Activated effector memory CD4-positive, alpha-beta T cell treated with anti-CD3 and anti-CD28 coated beads, Interleukin-2, amount 50 U/mL, for 16 hours (primary cell): ENCODE measurements around the gene RC3H1.
"Not testable (repeated sequence)": the region's sequence is repeated elsewhere in the genome, so short reads cannot be mapped to it uniquely, and the experiment has no call there.

Source experiments
- DNase-seq: peaks from one replicate; pipeline ENCODE4 v3.0.0-alpha.2; 2020

The RC3H1 gene, protein sequence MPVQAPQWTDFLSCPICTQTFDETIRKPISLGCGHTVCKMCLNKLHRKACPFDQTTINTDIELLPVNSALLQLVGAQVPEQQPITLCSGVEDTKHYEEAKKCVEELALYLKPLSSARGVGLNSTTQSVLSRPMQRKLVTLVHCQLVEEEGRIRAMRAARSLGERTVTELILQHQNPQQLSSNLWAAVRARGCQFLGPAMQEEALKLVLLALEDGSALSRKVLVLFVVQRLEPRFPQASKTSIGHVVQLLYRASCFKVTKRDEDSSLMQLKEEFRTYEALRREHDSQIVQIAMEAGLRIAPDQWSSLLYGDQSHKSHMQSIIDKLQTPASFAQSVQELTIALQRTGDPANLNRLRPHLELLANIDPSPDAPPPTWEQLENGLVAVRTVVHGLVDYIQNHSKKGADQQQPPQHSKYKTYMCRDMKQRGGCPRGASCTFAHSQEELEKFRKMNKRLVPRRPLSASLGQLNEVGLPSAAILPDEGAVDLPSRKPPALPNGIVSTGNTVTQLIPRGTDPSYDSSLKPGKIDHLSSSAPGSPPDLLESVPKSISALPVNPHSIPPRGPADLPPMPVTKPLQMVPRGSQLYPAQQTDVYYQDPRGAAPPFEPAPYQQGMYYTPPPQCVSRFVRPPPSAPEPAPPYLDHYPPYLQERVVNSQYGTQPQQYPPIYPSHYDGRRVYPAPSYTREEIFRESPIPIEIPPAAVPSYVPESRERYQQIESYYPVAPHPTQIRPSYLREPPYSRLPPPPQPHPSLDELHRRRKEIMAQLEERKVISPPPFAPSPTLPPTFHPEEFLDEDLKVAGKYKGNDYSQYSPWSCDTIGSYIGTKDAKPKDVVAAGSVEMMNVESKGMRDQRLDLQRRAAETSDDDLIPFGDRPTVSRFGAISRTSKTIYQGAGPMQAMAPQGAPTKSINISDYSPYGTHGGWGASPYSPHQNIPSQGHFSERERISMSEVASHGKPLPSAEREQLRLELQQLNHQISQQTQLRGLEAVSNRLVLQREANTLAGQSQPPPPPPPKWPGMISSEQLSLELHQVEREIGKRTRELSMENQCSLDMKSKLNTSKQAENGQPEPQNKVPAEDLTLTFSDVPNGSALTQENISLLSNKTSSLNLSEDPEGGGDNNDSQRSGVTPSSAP

DNA sequence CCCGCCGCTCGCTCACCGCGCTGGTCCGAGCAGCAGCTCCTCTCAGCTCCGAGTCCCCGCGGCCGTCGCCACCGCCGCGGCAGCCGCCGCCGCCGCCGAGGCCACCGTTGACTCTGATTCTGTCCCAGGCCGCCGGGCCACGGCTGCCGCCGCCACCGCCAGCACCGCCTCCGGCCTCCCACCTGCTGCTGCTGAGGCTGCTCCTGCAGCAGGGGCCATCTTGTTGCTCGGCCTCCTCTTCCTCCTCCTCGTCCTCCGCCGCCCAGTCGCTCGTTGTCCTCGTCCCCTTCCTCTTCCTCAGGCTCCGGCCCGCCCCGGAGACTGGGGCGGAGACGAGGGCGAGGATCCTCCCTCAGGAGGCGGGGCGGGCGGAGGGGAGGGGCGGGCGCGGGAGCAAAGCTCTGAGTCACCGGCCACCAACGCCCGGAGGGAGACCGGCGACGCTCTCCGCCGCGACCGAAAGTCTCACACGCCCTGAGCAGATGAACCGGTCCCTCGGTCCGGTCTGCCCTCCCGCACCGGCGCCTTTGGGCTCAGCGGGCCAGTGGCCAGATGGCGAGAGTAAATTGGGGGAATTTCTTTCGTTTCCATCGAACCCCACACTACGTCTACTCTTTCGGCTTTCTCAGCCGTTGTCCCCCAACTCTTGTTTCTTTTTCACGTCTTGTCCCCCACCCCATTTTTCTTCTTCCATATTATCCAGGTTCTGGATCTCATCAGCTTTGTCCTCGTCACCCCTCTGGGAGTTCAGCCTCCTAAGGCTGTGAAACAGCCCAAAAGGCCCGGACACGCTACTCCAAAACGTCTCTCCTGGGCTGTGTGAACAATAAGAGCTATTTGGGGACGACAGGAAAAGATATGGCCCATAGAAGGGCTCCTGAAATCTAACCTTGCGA lies at the start of gene RC3H1:
Gene RC3H1 (minus strand): TSS at position 278 of the 896 bp plus-strand sequence. CDS start 29,372 bp downstream, outside the sequence.
- DNase-seq = peak; percentile 95

DNA sequence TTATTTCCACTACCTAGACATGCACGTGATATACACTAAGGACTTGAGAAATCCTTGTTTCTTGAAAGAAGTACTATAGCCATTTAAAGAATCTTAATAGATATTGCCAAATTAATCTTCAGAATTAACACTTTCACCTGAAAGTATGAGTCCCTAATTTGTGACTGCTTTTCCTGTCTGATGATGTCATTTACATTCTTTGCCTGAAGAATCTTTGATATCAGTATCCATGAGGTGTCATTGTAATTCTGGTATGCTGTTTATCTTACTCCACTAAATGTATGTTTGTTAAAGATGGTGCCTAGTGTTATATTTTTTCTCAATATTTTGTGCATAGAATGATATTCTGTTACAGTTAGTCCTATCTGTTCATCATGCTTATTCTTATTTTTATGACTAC lies 48.5 kb upstream of the RC3H1 start:
- no peak for DNase-seq

GRCh38 chr1:174068000-174068399 lies 45.8 kb upstream of the RC3H1 start:
- DNase-seq = no peak

DNA sequence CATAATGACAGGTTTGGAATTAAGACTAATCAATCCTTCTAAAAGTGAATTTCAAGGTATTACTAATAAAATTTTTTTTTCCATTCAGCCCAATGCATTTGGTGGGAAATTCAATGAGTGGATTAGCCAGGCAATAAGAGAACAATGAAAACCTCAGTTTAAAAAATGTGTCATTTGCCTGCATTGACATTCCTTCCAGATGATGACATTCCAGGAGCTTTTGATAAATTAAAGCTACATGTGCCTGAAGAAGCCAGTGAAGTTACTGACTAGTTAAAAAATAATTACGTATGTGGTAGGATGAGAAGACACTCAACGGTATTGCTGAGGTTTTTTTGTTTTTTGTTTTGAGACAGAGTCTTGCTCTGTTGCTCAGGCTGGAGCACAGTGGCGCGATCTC lies 37.9 kb upstream of the RC3H1 start:
- no peak for DNase-seq

GRCh38 chr1:174058624-174059023 lies 36.5 kb upstream of the RC3H1 start:
- no peak for DNase-seq

DNA sequence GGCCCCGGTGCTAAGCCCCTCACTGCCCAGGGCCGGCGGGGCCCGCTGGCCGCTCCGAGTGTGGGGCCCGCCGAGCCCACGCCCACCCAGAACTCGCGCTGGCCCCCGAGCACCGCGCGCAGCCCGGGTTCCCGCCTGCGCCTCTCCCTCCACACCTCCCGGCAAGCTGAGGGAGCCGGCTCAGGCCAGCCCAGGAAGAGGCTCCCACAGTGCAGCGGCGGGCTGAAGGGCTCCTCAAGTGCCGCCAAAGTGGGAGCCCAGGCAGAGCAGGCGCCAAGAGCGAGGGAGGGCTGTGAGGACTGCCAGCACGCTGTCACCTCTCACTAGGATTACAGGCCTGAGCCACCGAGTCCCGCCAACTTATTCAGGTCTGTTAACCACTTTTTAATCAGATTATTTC lies 34.5 kb upstream of the RC3H1 start:
- DNase-seq = not testable (repeated sequence)

- not testable (repeated sequence) for DNase-seq
Observed at GRCh38 chr1:174055797-174056196, 33.6 kb upstream of the RC3H1 start.

GRCh38 chr1:174053826-174054225 lies 31.7 kb upstream of the RC3H1 start:
- no peak for DNase-seq

DNA sequence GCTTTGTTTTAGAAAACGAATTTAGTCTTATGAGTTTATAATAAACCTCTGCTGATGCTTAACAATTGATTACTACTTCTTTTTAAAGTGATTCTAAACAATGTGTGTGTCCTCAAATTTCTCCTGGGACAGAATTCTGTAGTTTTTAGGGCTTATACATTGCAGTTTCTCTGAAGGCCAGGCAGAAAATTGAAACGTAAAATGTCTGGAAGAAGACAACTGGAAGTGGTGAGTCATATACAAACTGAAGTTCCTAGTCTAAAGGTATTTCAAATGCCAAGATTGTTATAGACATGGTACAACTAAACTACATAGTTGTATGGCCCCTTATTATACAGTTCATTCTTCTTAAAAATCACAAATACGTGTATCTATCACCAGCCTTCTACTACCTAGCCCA lies 30.5 kb upstream of the RC3H1 start:
- no peak for DNase-seq

DNA sequence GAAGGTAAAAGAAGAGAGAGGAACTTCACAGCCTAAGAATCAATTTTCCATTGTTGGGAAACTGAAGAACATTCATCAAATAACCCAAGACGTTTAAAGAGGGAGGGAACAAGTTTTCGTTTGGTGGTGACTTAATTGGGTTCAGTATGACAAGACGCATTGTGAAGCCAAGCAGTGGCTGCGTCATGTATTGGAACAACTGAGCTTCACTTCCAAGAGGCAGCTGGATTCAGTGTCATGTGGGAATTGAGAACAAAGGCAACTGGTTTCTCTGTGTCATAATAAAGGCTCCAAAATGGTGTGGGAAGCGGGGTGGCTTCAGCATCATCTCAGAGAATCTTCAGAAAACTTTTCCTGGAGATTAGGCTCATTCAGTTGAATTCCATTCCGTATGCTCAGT lies 29.8 kb upstream of the RC3H1 start:
- DNase-seq = no peak

GRCh38 chr1:174049514-174049913 lies 27.4 kb upstream of the RC3H1 start:
- no peak for DNase-seq

DNA sequence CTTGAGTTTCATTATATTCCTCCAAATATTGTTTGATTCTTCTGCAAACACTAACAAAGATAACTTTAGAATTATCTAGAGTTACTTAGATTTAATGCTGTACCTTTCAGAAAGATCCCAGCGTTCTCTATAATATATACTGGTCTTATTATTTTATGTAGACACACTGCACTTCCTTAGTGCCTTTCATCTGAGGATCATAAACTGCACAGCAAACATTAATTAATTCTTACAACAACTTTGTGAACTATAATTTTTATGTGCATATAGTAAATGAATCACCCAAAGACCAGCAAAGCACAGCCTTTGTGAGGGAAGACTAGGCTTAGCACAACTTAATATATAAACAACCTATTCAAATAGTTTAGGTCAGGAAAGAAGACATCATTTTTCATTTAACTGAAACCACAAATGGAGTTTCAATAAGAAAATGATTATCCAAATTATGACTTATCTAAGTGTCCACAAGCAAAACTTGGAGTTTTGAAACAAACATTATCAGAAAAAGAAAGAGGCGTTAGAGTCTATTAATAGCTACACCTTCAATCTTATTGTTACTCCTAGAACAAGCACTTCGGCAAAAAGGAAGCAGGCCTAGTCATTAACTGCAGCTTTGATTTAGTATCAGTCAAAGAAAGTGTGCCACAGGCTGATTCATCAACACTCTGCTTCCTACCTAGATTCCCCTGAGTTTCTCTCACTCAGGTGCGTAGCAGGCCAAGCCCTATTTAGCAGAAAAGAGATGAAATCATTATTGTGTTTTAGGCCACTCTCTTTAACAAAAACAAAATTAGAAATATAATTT lies 22.5 kb upstream of the RC3H1 start:
- DNase-seq = no peak

DNA sequence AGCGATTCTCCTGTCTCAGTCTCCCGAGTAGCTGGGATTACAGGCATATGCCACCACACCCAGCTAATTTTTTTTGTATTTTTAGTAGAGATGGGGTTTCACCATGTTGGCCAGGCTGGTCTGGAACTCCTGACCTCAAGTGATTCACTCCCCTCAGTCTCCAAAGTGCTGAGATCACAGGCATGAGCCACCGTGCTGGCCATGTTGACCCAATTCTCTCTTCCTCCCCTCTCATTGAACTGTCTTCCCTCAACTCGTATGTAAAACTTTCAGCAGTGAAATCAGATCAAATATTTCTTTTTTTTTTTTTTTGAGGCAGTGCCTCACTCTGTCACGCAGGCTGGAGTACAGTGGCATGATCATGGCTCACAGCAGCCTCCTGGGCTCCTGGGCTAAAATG lies 20.4 kb upstream of the RC3H1 start:
- not testable (repeated sequence) for DNase-seq

DNA sequence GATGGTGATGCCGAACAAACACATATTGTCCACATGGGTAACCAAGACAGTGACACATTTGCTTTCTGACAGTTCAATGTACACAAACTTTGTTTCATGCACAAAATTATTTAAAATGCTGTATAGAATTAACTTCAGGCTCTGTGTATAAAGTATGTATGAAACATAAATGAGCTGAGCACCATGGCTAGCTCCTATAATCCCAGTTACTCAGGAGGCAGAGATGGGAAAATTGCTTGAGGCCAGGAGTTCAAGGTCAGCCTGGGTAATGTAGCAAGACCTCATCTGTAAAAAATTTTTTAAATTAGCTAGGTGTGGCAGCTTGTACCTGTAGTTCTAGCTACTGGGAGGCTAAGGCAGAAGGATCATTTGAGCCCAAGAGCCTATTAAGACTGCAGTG lies 19.2 kb upstream of the RC3H1 start:
- no peak for DNase-seq

GRCh38 chr1:174040387-174040786 lies 18.2 kb upstream of the RC3H1 start:
- DNase-seq = no peak

GRCh38 chr1:174039027-174039426 lies 16.9 kb upstream of the RC3H1 start:
- no peak for DNase-seq

GRCh38 chr1:174036798-174037197 lies 14.6 kb upstream of the RC3H1 start:
- no peak for DNase-seq

- DNase-seq = no peak
Observed at GRCh38 chr1:174036204-174036603, 14.0 kb upstream of the RC3H1 start.

GRCh38 chr1:174032671-174033222 lies 10.6 kb upstream of the RC3H1 start:
- DNase-seq = no peak

DNA sequence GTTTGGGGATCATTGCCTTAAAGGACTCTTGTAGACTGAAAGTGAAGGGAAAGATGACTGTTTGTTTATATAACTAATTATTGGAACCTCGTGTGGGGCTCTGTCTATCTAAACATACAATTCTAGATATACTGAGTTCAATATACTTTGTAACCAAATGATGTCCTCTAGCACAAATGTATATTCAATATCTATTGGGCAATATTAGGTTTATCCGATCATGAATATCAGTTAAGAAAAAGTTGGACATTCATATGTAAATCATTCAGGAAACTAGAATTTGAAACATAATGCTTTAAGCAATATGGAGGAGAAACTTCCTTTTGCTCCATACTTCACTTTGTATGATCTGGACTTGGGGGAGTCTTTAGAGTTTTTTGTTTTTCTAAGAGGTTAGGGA lies 8.9 kb upstream of the RC3H1 start:
- DNase-seq = no peak

DNA sequence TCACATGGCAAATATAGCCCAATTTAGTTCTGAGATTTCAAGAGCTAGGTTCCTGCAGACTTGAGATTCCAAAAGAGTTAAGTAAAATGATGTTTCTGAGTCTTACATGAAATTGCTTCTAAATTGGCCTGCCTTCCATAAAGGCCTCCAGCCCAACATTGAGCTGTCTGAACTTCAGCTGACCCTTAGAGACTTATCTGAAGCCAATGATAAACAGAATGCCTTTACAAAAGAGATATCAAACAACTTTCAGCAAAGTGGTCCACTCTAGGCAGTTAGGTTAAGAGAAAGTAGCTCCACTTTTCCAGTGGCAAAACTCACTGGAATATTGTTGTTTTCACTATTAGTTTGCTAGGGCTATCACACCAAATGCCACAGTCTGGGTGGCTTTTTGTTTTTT lies 6.3 kb upstream of the RC3H1 start:
- DNase-seq = no peak
